GM23338 (cell line): ENCODE data around the gene TFF2. TPM values are rescaled to one million over a fixed set of nuclear protein-coding genes. Genes with fewer than 3 reads are reported as not detected.

Experiments
- ATAC-seq: fragments of 200-7000 bp; cut with Tn5 transposase; 3 replicates; pipeline ENCODE4 v1.9.1; 2020
- DNase-seq: peaks from one replicate; pipeline ENCODE4 v3.0.0-alpha.2; 2015; ENCODE audit warnings: low spot score
- H2AFZ ChIP-seq: fragments of 200-600 bp; sonication (generic); 2 replicates; pipeline ENCODE4 v1.8.0; 2016; ENCODE audit warnings: antibody characterized with exemption, mild to moderate bottlenecking, moderate library complexity
- H3F3A ChIP-seq: fragments of 200-600 bp; sonication (generic); replicated peaks from 2 replicates; pipeline ENCODE4 v1.8.0; 2017; ENCODE audit warnings: antibody characterized with exemption, mixed run types, low read depth
- H3K27ac ChIP-seq: fragments of 200-600 bp; sonication (generic); 2 replicates; pipeline ENCODE4 v1.6.1; 2016; ENCODE audit warnings: low read depth
- H3K27me3 ChIP-seq: fragments of 200-600 bp; sonication (generic); 2 replicates; pipeline ENCODE4 v1.8.0; 2016; ENCODE audit warnings: mild to moderate bottlenecking, mixed run types, moderate library complexity; ENCODE audit not compliant: insufficient read depth
- H3K36me3 ChIP-seq: fragments of 200-600 bp; sonication (generic); 2 replicates; pipeline ENCODE4 v1.8.0; 2016; ENCODE audit warnings: mild to moderate bottlenecking; ENCODE audit not compliant: insufficient read depth
- H3K4me1 ChIP-seq: fragments of 200-600 bp; sonication (generic); 2 replicates; pipeline ENCODE4 v1.8.0; 2016; ENCODE audit warnings: mild to moderate bottlenecking, moderate library complexity; ENCODE audit not compliant: insufficient read depth
- H3K4me2 ChIP-seq: fragments of 200-600 bp; sonication (generic); 2 replicates; pipeline ENCODE4 v1.7.1; 2017; ENCODE audit warnings: mixed run types
- H3K4me3 ChIP-seq: fragments of 200-600 bp; sonication (generic); 2 replicates; pipeline ENCODE4 v1.6.1; 2016; ENCODE audit warnings: mixed run types
- H3K79me2 ChIP-seq: fragments of 200-600 bp; sonication (generic); replicated peaks from 2 replicates; pipeline ENCODE4 v1.8.0; 2017; ENCODE audit warnings: mild to moderate bottlenecking; ENCODE audit not compliant: insufficient read depth
- H3K9me2 ChIP-seq: fragments of 200-600 bp; sonication (generic); 2 replicates; pipeline ENCODE4 v1.8.0; 2017; ENCODE audit not compliant: insufficient read depth
- H4K20me1 ChIP-seq: fragments of 200-600 bp; sonication (generic); replicated peaks from 2 replicates; pipeline ENCODE4 v1.8.0; 2017; ENCODE audit warnings: mild to moderate bottlenecking; ENCODE audit not compliant: insufficient read depth
- H3K27ac Mint-ChIP-seq: 2 replicates; pipeline ENCODE4 v1.8.0; 2020; ENCODE audit warnings: inconsistent platforms, mild to moderate bottlenecking, moderate library complexity, mixed read lengths
- H3K27me3 Mint-ChIP-seq: 3 replicates; pipeline ENCODE4 v1.8.0; 2022; ENCODE audit warnings: low read depth, mild to moderate bottlenecking, moderate library complexity, mixed read lengths, inconsistent platforms; ENCODE audit not compliant: insufficient read depth, poor library complexity
- H3K36me3 Mint-ChIP-seq: 3 replicates; pipeline ENCODE4 v1.8.0; 2021; ENCODE audit warnings: low read depth, mild to moderate bottlenecking, inconsistent platforms, moderate library complexity, mixed read lengths
- H3K4me1 Mint-ChIP-seq: 3 replicates; pipeline ENCODE4 v1.8.0; 2020; ENCODE audit warnings: mild to moderate bottlenecking, inconsistent platforms, mixed read lengths
- H3K4me3 Mint-ChIP-seq: 3 replicates; pipeline ENCODE4 v1.8.0; 2021; ENCODE audit warnings: moderate library complexity, mild to moderate bottlenecking, inconsistent platforms, mixed read lengths
- H3K9me3 Mint-ChIP-seq: 3 replicates; pipeline ENCODE4 v1.8.0; 2020; ENCODE audit warnings: moderate library complexity, mild to moderate bottlenecking, inconsistent platforms, mixed read lengths
- CREB1 ChIP-seq: fragments of 250-450 bp; sonication (Bioruptor Pico); IDR thresholded peaks from 2 replicates; pipeline ENCODE4 v1.5.0; 2020; ENCODE audit warnings: low read depth, mild to moderate bottlenecking, moderate library complexity
- CTCF ChIP-seq, 2 experiments: fragments of 200-600 bp in 1 of 2; sonication (generic) in 1 of 2; conservative IDR thresholded peaks; 2 replicates each; pipeline versions ENCODE4 v1.5.1 to v1.6.1; 2016 to 2017; ENCODE audit warnings: antibody characterized with exemption in 2 of 2, low read depth in 2 of 2, mild to moderate bottlenecking in 2 of 2, moderate library complexity in 1 of 2
- ETS1 ChIP-seq: IDR thresholded peaks from 2 replicates; pipeline ENCODE4 v1.6.1; 2016; ENCODE audit warnings: antibody characterized with exemption
- EZH2 ChIP-seq: fragments of 200-600 bp; sonication (generic); IDR thresholded peaks from one replicate; pipeline ENCODE4 v1.8.0; 2017; ENCODE audit warnings: antibody characterized with exemption, mild to moderate bottlenecking, low read depth; ENCODE audit not compliant: unreplicated experiment
- EZH2phosphoT487 ChIP-seq: fragments of 200-600 bp; sonication (generic); IDR thresholded peaks from one replicate; pipeline ENCODE4 v1.8.1; 2018; ENCODE audit warnings: antibody characterized with exemption; ENCODE audit not compliant: unreplicated experiment
- JUNB ChIP-seq: IDR thresholded peaks from one replicate; pipeline ENCODE4 v1.6.1; 2016; ENCODE audit warnings: antibody characterized with exemption; ENCODE audit not compliant: unreplicated experiment
- NANOG ChIP-seq: IDR thresholded peaks from 2 replicates; pipeline ENCODE4 v1.6.1; 2016; ENCODE audit warnings: antibody characterized with exemption, borderline replicate concordance
- POLR2AphosphoS5 ChIP-seq: IDR thresholded peaks from 2 replicates; pipeline ENCODE4 v1.6.1; 2016; ENCODE audit warnings: antibody characterized with exemption, low read depth
- REST ChIP-seq: IDR thresholded peaks from one replicate; pipeline ENCODE4 v1.6.1; 2018; ENCODE audit warnings: antibody characterized with exemption; ENCODE audit not compliant: unreplicated experiment
- STAT1 ChIP-seq: IDR thresholded peaks from one replicate; pipeline ENCODE4 v1.6.1; 2016; ENCODE audit warnings: antibody characterized with exemption; ENCODE audit not compliant: unreplicated experiment
- ZNF114 ChIP-seq: fragments of 250-450 bp; sonication (Bioruptor Pico); IDR thresholded peaks from 2 replicates; pipeline ENCODE4 v1.5.0; 2020; ENCODE audit warnings: mild to moderate bottlenecking, moderate library complexity
- ZNF331 ChIP-seq: fragments of 250-450 bp; sonication (Bioruptor Pico); IDR thresholded peaks from 2 replicates; pipeline ENCODE4 v1.5.0; 2020; ENCODE audit warnings: low read depth, mild to moderate bottlenecking, moderate library complexity
- ZNF462 ChIP-seq: fragments of 250-450 bp; sonication (Bioruptor Pico); IDR thresholded peaks from 2 replicates; pipeline ENCODE4 v1.5.0; 2020; ENCODE audit warnings: mild to moderate bottlenecking, moderate library complexity
- polyA plus RNA-seq: library from polyadenylated mRNA; unstranded; fragments of >200 nt; fragmentation: Nextera tagmentation; extraction: Ambion mirVana; gene quantifications from 2 replicates; pipeline ENCODE4 v1.2.1, GENCODE V29; 2016
- total RNA-seq: library from RNA; depleted of rRNA; stranded (reverse); fragments of >200 nt; shearing (Covaris generic); gene quantifications from 2 replicates; pipeline ENCODE4 v1.2.3, GENCODE V29; 2014

Gene TFF2
- total and polyA plus RNA-seq, 2 experiments from 2014 or later, result not detected

GRCh38 chr21:42393443-42393950 lies 42.7 kb upstream of the TFF2 start:
- H3F3A ChIP-seq, result peaks cover 5% of the 10 kb centered on the region; the same call in 1 of the 2 replicates
- no peaks in the 10 kb centered on the region for H3K27me3 ChIP-seq
- ATAC-seq (no peak), DNase-seq (no peak)
- TF ChIP-seq ZNF462 (CRISPR knock-in tag) (no peak), EZH2phosphoT487 (no peak), JUNB (no peak), NANOG (no peak), REST (no peak), STAT1 (no peak), EZH2 (no peak), POLR2AphosphoS5 (no peak), ZNF331 (no peak), CTCF (conservative IDR thresholded peaks at IDR 0.05; ENCODE audit: low read depth in 2 of 2) (no peak), ZNF114 (CRISPR knock-in tag) (no peak), CREB1 (no peak), ETS1 (no peak)
- H3K79me2 ChIP-seq, result no peaks in the 10 kb centered on the region
- H4K20me1 ChIP-seq, result no peaks in the 10 kb centered on the region
- H3K36me3 Mint-ChIP-seq, result peaks cover 8% of the 10 kb centered on the region; the same call in 1 of the 3 replicates
- H3K9me2 ChIP-seq, result no peaks in the 10 kb centered on the region
- H3K9me3 Mint-ChIP-seq, result peaks cover 4% of the 10 kb centered on the region; the same call in 2 of the 3 replicates
- no peak overlapping the region for H3K4me3 ChIP-seq
- H2AFZ ChIP-seq, result no peak overlapping the region
- peaks cover 6% of the 10 kb centered on the region for H3K4me1 ChIP-seq
- no peaks in the 10 kb centered on the region for H3K36me3 ChIP-seq
- no peak overlapping the region for H3K27ac Mint-ChIP-seq
- no peak overlapping the region for H3K27ac ChIP-seq
- H3K4me1 Mint-ChIP-seq, result peaks cover 20% of the 10 kb centered on the region
- no peak overlapping the region for H3K4me3 Mint-ChIP-seq
- H3K27me3 Mint-ChIP-seq, result peaks cover 10% of the 10 kb centered on the region
- H3K4me2 ChIP-seq, result no peak overlapping the region
